GM21717 (cell line): ENCODE measurements around the gene B3GALNT2.

Experiments used
- ATAC-seq: cut with Tn5 transposase; IDR thresholded peaks from one replicate; pipeline ENCODE4 v1.9.1; 2021; ENCODE audit warnings: mild to moderate bottlenecking, moderate library complexity; ENCODE audit not compliant: unreplicated experiment

The B3GALNT2 gene

DNA sequence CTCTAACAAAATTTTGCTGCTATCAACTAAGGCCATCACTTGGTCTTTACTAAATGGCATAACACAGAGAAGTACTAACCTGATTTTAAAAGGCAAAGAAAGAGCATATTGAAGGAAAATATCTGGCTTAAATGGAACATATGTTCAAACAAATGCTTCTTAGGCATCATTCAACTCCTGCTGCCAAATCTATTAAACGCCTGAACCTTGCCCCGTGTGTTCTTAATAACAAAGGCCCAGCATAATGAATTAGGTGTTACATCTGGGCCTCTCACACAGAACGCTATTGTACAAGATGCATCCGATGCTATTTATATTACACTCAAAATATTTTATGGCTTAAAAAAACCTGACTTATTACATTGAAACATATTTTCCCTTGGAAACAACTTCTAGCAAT is 48.4 kb downstream of the B3GALNT2 start:
- ATAC-seq = no peak

DNA sequence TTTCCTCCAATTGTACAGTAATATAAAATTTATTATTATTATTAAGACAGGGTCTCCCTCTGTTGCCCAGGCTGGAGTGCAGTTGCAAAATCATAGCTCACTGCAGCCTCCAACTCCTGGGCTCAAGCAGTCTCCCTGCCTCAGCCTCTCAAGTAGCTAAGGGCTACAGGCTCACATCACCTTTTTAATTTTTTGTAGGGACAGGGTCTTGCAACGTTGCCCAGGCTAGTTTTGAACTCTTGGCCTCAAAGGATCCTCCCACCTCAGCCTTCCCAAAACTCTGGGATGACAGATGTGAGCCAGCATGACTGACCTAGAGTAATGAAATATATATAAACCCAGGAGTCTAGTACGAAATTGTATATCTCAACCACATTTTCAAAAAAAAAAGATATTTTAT is 49.2 kb downstream of the B3GALNT2 start:
- ATAC-seq = no peak

DNA sequence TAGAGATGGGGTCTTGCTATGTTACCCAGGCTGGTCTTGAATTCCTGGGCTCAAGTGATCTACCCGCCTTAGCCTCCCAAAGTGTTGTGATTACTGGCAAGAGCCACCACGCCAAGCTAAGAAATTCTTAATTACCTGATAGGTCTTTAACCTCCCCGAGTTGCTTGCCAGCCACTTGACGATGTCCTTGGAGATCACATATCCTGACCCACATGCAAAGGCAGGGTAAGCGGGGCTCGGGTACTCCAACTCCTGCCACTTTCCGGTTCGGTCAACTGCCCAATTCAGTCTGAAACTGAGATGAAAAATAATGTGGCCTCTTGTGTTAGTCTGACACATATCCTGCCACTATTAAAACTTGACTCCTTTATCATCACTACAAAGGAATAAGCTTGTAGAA is 50.2 kb downstream of the B3GALNT2 start:
- no peak for ATAC-seq

DNA sequence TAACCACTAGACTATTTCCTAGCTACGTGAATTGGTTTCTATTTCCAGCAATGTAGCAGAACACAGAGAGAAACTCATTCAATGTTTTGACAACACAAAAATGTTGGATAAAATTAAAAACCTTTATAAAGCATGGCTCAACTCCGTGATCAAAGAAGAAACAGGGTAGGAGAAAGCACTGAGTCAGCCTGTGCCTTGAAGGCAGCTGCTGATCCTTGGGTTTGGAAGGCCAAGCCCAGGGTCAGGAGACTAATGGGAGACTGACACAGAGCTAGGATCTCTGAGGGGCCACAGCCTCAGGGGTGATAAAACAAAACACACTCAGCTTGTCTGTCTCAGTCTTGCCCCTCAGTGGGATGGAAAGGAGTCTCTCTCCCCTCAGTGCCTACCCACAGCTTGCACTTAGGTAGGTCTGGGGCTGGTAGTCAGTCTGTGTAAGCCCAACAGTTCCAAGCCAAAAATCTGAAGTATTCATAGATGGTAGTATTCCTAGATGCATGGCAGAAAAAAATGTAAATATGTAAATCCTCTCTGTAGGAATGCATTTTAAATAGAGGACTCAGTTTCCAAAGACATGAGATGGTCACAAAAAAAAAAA is 53.3 kb downstream of the B3GALNT2 start:
- no peak for ATAC-seq

DNA sequence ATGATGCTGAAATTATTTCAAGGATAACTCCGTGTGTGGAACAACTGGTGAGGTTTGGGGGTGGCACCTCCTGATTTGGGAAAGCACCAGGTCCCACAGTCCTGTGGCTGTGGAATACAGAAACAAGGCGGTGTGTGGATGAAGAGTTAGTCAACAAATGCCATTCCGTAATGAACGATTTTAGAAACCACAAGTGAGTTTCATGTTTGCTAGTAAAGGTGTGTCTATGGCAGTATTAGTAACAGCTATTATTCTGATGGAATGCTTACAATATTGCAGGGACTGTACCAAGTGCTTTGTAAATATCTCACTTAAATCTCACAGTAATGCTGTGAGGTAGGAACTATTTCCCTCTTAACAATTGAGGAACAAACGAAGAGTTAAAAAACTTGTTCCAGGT is 53.8 kb downstream of the B3GALNT2 start:
- no peak for ATAC-seq

DNA sequence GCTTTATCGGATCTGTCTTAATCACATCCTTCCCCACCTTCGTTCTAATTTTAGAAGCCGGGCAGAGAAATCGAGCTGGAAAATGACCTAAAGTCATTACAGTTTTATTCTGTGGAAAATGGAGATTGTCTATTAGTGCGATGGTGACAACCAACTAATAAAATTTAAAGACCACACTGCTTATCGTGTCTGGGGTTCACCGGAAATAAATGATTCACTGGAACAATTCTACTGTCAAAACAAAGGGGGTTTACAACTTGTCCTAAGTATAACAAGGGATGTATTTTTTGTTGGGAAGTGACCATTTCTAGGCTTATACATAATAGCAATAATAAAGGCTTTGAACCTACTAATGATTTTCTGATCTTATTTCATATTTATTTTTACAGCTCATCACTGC is 55.6 kb downstream of the B3GALNT2 start:
- no peak for ATAC-seq

DNA sequence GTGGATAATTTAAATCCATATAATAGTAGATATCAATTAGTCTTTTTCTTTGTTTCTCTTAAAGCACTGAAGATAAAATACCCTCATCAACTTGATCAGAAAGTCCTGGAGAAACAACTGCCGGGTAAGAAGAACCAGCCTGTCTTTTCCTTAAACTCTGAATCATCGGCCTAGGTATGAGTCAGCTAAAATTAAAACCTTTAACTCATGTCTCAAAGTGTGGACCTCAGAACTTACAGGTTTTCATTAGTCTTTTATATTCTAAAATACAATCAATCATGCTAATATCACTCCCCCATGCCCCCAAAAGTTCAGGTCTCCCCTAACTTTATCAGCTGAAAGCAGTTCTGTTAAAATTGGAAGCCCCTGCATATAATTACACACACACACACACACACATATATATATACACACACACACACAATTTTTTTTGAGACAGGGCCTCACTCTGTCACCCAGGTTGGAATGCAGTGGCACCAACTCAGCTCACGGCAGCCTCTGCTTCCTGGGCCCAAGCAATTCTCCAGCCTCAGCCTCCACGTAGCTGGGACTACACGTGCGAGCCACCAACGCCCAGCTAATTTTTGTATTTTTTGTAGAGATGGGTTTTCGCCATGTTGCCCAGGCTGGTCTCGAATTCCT is 61.3 kb downstream of the B3GALNT2 start:
- ATAC-seq = no peak

DNA sequence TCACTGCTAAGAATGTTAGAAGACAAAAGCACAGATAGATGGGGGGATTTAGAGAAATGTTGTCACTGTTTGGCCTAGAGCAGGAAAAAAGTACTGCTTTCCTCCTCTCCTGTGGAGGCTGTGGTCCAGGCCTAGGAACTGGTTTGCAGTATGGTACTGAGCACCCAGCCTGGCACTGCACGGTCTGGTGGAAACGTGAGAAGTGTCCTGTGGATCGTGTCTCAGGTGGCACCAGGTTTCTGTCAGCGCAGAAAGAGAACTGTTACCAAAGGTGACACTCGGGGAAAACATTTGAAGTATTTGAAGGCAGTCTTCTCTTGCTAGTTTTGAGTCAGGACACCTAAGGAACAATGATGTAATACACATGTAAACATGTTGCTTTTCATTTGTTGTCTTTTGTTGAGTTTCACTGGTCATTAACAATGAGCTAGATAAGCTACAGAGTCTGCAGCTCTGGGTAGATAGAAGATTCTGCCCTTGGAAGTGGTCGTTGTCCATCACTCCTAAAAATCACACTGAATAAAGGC is 63.0 kb downstream of the B3GALNT2 start:
- no peak for ATAC-seq

DNA sequence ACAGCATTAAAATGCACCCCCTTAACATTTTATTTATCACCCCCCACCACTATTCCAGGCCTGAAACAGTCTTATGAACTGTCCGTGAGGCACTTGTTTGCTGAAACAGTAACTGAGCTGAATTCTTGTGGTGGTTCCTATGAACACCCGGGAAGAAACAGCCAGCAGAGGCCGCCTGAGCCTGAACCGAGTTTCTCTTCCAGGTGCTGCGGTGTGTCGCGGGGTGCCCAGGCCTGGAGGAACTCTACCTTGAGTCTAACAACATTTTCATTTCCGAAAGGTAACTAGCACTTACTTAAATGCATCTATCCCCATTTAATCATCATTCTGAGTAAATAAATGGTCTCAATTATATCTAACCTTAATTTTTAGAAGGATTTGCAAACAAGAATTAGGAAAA is 70.3 kb downstream of the B3GALNT2 start:
- no peak for ATAC-seq

DNA sequence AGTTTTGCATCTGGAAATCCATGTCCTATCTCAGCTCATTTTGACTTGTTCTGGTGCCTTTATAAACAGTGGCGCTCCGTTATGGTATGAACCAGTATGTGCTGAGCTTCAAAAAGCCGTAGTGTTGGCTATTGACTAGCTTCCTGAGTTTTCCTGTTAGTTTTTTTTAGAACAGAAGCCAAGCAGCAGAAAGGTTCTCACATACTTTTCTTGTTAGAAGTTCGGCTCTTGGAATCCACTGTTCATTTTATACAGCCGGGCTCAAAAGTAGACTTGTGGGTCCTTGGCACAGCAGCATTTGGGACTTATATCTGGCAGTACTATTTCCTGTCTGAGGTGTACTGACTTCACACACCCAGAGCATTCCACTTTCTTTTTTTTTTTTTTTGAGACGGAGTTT is 73.3 kb downstream of the B3GALNT2 start:
- no peak for ATAC-seq

DNA sequence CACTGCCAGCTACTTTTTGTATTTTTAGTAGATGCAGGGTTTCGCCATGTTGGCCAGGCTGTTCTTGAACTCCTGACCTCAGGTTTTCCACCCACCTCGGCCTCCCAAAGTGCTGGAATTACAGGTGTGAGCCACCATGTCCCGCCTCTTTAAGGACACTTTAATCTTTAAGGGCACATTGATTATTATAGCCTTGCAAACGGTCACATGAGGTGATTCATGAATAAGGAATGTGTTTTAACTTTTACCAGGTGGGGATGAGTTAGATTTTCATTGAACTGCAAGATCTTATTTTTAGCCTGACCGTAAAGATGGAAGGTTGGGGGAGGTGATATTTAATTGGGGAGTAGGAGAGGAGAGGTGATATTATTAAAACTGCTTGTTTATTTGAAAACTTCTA is 75.1 kb downstream of the B3GALNT2 start:
- ATAC-seq = no peak

DNA sequence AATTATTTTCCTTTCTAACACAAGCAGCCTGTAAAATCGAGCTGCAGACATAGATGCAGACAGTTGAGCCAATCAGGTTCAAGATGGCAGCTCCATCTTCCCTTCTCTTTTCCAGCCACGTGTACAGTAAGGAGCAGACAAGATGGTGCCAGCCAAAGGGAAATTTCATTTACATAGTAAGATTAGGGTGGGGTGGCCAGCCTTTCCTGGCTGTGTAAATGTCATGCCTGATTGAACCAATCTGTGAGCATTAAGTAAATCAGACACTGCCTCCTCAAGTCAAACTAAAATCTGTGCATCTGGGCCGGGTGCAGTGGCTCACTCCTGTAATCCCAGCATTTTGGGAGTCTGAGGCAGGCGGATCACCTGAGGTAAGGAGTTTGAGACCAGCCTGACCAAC is 76.8 kb downstream of the B3GALNT2 start:
- no peak for ATAC-seq

DNA sequence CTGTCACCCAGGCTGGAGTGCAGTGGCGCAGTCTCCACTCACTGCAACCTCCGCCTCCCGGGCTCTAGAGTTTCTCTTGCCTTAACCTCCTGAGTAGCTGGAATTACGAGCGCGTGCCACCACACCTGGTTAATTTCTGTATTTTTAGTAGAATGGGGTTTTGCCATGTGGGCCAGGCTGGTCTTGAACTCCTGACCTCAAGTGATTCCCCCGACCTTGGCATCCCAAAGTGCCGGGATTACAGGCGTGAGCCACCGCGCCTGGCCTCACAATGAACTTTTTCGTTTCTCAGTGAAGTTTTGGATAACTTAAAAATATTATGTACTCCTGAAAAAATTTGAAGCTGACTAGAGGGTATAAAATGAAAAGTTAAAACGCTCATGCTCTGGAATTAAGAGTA is 77.6 kb downstream of the B3GALNT2 start:
- ATAC-seq = no peak

DNA sequence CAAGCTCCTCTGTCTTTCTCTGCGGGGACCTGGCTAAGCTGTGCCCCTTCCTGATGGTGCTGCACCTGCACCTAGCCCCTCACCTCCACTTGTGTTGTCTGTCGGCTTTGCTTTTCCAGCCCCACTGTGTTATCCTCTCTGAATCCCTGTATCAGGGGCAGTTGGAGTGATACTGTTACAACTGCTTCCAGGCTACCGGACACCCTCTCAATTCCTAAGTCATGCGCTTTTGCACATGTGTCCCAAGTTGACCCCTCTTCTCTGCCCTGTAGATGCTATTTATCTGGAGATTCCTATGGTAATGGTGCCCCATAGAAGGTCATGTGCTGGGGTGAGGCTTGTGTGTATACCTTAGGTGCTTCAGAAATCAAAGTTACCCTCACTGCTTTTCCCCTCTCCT is 78.1 kb downstream of the B3GALNT2 start:
- ATAC-seq = no peak

DNA sequence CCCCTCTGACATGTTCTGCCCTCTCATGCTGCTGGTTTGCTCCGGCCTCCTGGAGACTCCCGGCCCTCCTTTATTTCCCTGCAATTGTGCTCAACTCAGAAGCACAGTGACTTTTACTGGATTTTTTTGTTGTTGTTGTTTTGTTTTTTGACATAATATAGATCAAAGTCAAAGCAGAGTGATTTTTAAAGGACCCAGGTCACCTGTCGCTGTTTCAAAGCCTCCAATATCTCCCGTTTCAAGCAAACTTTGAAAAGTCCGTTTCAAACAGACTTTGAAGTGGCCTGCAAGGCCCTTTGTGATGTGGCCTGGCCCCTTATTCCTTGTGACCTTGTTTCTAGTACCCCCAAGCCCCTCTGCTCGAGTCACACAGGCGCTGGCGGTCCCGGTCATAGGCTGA is 78.9 kb downstream of the B3GALNT2 start:
- ATAC-seq = no peak

DNA sequence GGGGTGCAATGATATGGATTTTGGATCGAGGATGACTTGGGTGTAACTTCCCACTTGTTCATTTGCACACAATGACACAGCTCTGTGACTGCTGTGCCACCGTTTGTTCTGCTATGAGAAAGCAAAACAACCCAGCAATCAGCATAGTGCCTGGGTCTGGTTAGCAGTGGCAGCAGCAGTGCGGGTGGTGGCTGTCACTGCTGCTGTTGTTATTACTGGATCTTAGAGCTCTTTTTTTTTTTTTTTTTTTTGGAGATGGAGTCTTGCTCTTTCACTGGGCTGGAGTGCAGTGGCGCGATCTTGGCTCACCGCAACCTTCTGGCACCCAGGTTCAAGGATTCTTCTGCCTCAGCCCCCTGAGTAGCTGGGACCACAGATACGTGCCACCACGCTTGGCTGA is 80.2 kb downstream of the B3GALNT2 start:
- no peak for ATAC-seq

DNA sequence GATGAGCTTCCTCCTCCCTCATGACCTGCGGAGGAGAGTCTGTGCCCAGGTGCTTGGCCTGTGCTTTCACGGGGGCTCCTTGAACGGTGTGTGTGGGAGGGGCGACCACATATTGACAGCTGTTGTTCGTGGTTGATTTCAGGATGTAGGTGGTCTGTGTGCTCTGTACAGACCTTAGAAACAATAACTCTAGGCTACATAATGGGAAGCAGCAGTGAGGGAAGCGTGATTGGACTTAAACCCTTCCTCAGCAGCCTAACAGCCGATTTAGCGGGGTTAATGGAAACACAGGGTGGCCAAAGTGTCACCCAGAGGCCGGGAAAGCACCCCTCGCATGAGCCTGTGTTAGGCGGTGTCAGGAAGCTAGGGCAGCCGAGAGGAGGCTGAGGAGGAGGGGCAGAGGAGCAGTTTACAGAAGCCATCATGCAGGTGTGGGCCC is 81.0 kb downstream of the B3GALNT2 start:
- peak; percentile 35 for ATAC-seq

DNA sequence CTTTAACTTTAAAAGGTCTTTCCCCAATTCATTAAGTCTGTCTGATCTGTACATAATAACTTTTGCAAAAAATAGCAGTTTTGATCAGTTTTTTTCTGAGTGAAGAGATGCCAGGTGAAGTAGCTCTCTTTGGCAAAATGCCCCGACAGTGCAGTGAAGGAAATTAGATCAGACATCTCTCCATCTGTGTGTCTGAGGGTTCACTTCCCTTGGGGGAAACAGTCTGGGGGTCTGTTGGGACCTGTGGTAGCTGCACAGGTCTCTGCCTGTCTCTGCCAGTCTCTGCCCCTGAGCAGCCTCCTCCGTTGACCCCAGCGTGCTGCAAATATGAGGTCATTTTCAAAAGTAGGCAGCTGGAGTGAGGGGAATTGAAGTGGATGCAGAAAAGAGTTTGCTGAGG is 82.5 kb downstream of the B3GALNT2 start:
- no peak for ATAC-seq

DNA sequence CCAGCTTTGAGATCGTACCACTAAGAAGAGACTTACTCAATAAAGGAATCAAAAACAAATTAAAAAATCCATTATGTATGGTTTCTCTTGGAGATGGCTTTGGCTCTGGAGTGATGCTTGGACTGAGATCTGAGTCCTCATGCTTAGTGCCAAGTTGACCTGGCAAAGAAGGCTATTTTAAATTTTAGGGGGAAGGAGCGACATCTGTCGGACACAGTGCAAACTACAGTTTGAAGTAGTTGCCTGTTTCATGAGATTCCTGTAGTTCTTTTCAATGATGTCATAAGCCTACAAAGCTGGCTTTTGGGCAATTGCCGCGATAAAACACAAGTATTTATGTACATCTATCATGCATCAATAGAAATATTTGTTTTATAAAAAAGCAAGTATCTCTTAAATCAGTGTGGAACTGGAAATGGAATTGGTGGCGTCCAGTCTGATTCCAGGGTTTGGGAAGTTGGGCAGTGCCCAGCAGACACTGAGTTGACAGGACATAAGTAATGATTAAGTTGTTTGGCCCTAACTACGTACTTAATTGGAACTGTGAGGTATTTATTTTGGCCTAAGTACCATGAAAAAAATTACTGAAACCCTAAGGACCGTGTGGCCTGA is 87.1 kb downstream of the B3GALNT2 start:
- no peak for ATAC-seq

DNA sequence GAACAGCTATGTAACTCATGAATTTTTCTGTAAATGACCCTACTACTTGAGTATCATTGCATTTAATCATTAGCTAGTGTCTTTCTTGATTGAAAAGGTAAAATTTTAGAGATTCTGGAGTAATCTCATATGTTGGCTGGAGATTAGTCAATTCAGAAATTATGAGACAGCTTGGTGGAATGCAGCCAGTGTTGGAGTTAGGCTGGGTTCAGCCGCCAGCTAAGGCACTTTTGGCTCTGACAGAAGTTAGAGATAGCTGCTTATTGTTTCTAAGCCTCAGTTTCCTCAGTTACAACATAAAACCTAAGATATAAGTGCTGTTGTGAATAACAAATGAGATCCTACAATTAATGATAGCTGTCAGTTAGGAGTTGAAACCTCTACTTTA is 87.6 kb downstream of the B3GALNT2 start:
- no peak for ATAC-seq

DNA sequence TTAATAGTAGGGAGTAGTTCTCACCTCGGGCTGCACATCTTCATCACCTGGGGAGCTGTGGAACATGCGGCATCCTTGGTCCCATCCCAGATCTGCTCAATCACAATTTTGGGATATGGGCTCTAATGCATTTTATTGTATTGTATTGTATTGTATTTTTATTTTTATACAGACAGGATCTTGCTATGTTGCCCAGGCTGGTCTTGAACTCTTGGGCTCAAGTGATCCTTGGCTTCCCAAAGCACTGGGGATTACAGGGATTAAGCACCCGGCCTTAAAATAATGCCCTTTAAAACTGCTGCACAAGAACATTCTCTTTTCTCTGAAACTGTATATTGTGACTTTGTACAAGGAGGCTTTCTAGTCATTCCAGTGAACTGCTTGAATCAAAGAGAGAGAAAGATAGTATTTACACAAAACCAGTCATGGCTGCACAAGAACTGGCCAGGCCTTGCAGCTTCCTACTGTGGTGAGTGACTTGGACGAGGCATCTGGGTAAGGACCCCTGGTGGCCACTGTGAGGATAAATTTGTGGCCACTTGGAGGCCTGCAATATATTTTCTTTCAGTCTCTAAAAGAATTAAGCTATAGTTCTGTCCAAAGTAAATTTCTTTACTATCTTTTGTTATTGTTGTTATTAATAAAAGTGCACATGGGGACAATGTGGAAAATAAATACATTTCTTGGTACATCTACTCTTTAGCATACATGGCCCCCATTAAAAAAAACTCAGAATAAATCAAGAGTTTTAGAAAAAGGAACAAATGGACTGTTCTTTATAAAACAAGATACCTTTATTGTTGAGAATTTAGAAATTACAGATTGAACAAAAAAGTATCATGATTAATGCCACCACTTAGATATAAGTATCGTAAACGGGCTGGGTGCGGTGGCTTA is 89.0 kb downstream of the B3GALNT2 start:
- no peak for ATAC-seq
